HG02943 (cell line): ENCODE results near the gene RHBDL1.
A peak's percentile ranks its signal among the peaks of the same experiment; 100 is the strongest.
"Not testable (repeated sequence)": the region's sequence is repeated elsewhere in the genome, so short reads cannot be mapped to it uniquely, and the experiment has no call there.

ENCODE experiments used
- ATAC-seq: cut with Tn5 transposase; IDR thresholded peaks from one replicate; pipeline ENCODE4 v1.9.1; 2021; ENCODE audit warnings: mild to moderate bottlenecking, low read depth, moderate library complexity; ENCODE audit not compliant: unreplicated experiment

RHBDL1 gene

GRCh38 chr16:684071-684794, 8.8 kb downstream of the RHBDL1 start, which contains the start of gene JMJD8:
TSS of gene JMJD8 (minus strand) at chr16:684334. CDS start at chr16:684319, 15 bp downstream.
- ATAC-seq = peak; percentile 62

- ATAC-seq = no peak
Observed at GRCh38 chr16:684961-685696, 9.7 kb downstream of the RHBDL1 start.

- ATAC-seq = no peak
Observed at GRCh38 chr16:685967-686366, 10.5 kb downstream of the RHBDL1 start.

- no peak for ATAC-seq
Observed at GRCh38 chr16:686459-687260, 11.2 kb downstream of the RHBDL1 start.

GRCh38 chr16:687499-687898, 12.0 kb downstream of the RHBDL1 start:
- no peak for ATAC-seq

- ATAC-seq = no peak
Observed at GRCh38 chr16:689175-689897, 13.9 kb downstream of the RHBDL1 start.

GRCh38 chr16:691242-691641, 15.8 kb downstream of the RHBDL1 start:
- not testable (repeated sequence) for ATAC-seq

- no peak for ATAC-seq
Observed at GRCh38 chr16:692356-693108, 17.1 kb downstream of the RHBDL1 start.

- no peak for ATAC-seq
Observed at GRCh38 chr16:693364-693763, 17.9 kb downstream of the RHBDL1 start.

GRCh38 chr16:693766-694165, 18.3 kb downstream of the RHBDL1 start:
- no peak for ATAC-seq

- ATAC-seq = no peak
Observed at GRCh38 chr16:694187-694862, 18.9 kb downstream of the RHBDL1 start.

- no peak for ATAC-seq
Observed at GRCh38 chr16:694863-695354, 19.4 kb downstream of the RHBDL1 start.

- no peak for ATAC-seq
Observed at GRCh38 chr16:695355-696089, 20.1 kb downstream of the RHBDL1 start.

- ATAC-seq = no peak
Observed at GRCh38 chr16:698911-699671, 23.6 kb downstream of the RHBDL1 start.

- ATAC-seq = no peak
Observed at GRCh38 chr16:700684-701584, 25.5 kb downstream of the RHBDL1 start.

- no peak for ATAC-seq
Observed at GRCh38 chr16:702341-702740, 26.9 kb downstream of the RHBDL1 start.

- ATAC-seq = no peak
Observed at GRCh38 chr16:703406-703805, 27.9 kb downstream of the RHBDL1 start.
